HEK293 (cell line): Measurements from ENCODE around the gene MRPS18B.

Experiments
- FEZF1 ChIP-seq: fragments of 450-650 bp; formaldehyde crosslinking; IDR thresholded peaks from 2 replicates; pipeline ENCODE4 v1.5.1; 2016; ENCODE audit warnings: missing biosample characterization, missing genetic modification characterization
- GFI1B ChIP-seq: fragments of 450-650 bp; formaldehyde crosslinking; IDR thresholded peaks from 2 replicates; pipeline ENCODE4 v1.5.1; 2016; ENCODE audit warnings: missing biosample characterization, missing genetic modification characterization
- HOXD13 ChIP-seq: sonication (generic); formaldehyde crosslinking; IDR thresholded peaks from 2 replicates; pipeline ENCODE4 v1.8.0; 2022; ENCODE audit warnings: missing genetic modification reagents, borderline replicate concordance
- KLF1 ChIP-seq: fragments of 450-650 bp; formaldehyde crosslinking; IDR thresholded peaks from 2 replicates; pipeline ENCODE4 v1.5.1; 2016; ENCODE audit warnings: missing biosample characterization, missing genetic modification characterization
- ZNF146 ChIP-seq: fragments of 450-650 bp; formaldehyde crosslinking; IDR thresholded peaks from 2 replicates; pipeline ENCODE4 v1.5.1; 2016; ENCODE audit warnings: missing biosample characterization, missing genetic modification characterization
- ZNF175 ChIP-seq: fragments of 450-650 bp; formaldehyde crosslinking; IDR thresholded peaks from 2 replicates; pipeline ENCODE4 v1.5.1; 2016; ENCODE audit warnings: missing biosample characterization, missing genetic modification characterization
- ZNF184 ChIP-seq: fragments of 450-650 bp; IDR thresholded peaks from 2 replicates; pipeline ENCODE4 v1.5.1; 2018; ENCODE audit warnings: missing biosample characterization, mild to moderate bottlenecking, missing genetic modification characterization
- ZNF202 ChIP-seq: fragments of 450-650 bp; formaldehyde crosslinking; IDR thresholded peaks from 2 replicates; pipeline ENCODE4 v1.5.1; 2016; ENCODE audit warnings: missing biosample characterization, missing genetic modification characterization, borderline replicate concordance
- ZNF214 ChIP-seq: fragments of 450-650 bp; formaldehyde crosslinking; IDR thresholded peaks from 2 replicates; pipeline ENCODE4 v1.5.1; 2017; ENCODE audit warnings: missing biosample characterization, mild to moderate bottlenecking, missing genetic modification characterization, borderline replicate concordance
- ZNF239 ChIP-seq: fragments of 450-650 bp; formaldehyde crosslinking; IDR thresholded peaks from 2 replicates; pipeline ENCODE4 v1.5.1; 2016; ENCODE audit warnings: missing biosample characterization, missing genetic modification characterization
- ZNF350 ChIP-seq: fragments of 450-650 bp; formaldehyde crosslinking; IDR thresholded peaks from 2 replicates; pipeline ENCODE4 v1.5.0; 2017; ENCODE audit warnings: missing biosample characterization, mild to moderate bottlenecking, missing genetic modification characterization
- ZNF514 ChIP-seq: fragments of 450-650 bp; formaldehyde crosslinking; IDR thresholded peaks from 2 replicates; pipeline ENCODE4 v1.5.1; 2016; ENCODE audit warnings: missing biosample characterization, missing genetic modification characterization
- ZNF529 ChIP-seq: fragments of 450-650 bp; formaldehyde crosslinking; IDR thresholded peaks from 2 replicates; pipeline ENCODE4 v1.5.1; 2017; ENCODE audit warnings: missing genetic modification characterization, missing biosample characterization; ENCODE audit not compliant: insufficient replicate concordance
- ZNF555 ChIP-seq: fragments of 450-650 bp; formaldehyde crosslinking; conservative IDR thresholded peaks from 2 replicates; pipeline ENCODE4 v1.5.1; 2017; ENCODE audit warnings: missing biosample characterization, mild to moderate bottlenecking, missing genetic modification characterization, inconsistent platforms
- ZNF585B ChIP-seq: fragments of 450-650 bp; formaldehyde crosslinking; IDR thresholded peaks from 2 replicates; pipeline ENCODE4 v1.5.1; 2016; ENCODE audit warnings: missing biosample characterization, missing genetic modification characterization
- ZNF792 ChIP-seq: fragments of 450-650 bp; formaldehyde crosslinking; IDR thresholded peaks from 2 replicates; pipeline ENCODE4 v1.5.1; 2016; ENCODE audit warnings: missing biosample characterization, missing genetic modification characterization
- ZNF837 ChIP-seq: fragments of 450-650 bp; formaldehyde crosslinking; IDR thresholded peaks from 2 replicates; pipeline ENCODE4 v1.5.1; 2016; ENCODE audit warnings: missing biosample characterization, missing genetic modification characterization
- ZNF843 ChIP-seq: fragments of 450-650 bp; formaldehyde crosslinking; IDR thresholded peaks from 2 replicates; pipeline ENCODE4 v1.5.1; 2016; ENCODE audit warnings: missing biosample characterization, missing genetic modification characterization
- TF ChIP-seq, protein P1 (sequence below): fragments of 450-650 bp; formaldehyde crosslinking; IDR thresholded peaks from 2 replicates; pipeline ENCODE4 v1.5.1; 2016; ENCODE audit warnings: missing biosample characterization, missing genetic modification characterization
- TF ChIP-seq, protein P2 (sequence below): fragments of 450-650 bp; formaldehyde crosslinking; IDR thresholded peaks from 2 replicates; pipeline ENCODE4 v1.5.1; 2016; ENCODE audit warnings: missing biosample characterization, missing genetic modification characterization
- TF ChIP-seq, protein P3 (sequence below): IDR thresholded peaks from 2 replicates; pipeline ENCODE4 v1.6.1; 2011; ENCODE audit warnings: mild to moderate bottlenecking, low read depth, low read length, borderline replicate concordance
- TF ChIP-seq, protein P4 (sequence below): fragments of 450-650 bp; formaldehyde crosslinking; IDR thresholded peaks from 2 replicates; pipeline ENCODE4 v1.5.1; 2017; ENCODE audit warnings: missing biosample characterization, missing genetic modification characterization
- TF ChIP-seq, protein P5 (sequence below): fragments of 450-650 bp; formaldehyde crosslinking; IDR thresholded peaks from 2 replicates; pipeline ENCODE4 v1.5.1; 2016; ENCODE audit warnings: missing biosample characterization, missing genetic modification characterization
- TF ChIP-seq, protein P6 (sequence below): fragments of 450-650 bp; IDR thresholded peaks from 2 replicates; pipeline ENCODE4 v1.5.1; 2018; ENCODE audit warnings: missing biosample characterization, missing genetic modification characterization
- TF ChIP-seq, protein P7 (sequence below): fragments of 450-650 bp; formaldehyde crosslinking; IDR thresholded peaks from 2 replicates; pipeline ENCODE4 v1.5.1; 2017; ENCODE audit warnings: missing biosample characterization, missing genetic modification characterization

MRPS18B gene

DNA sequence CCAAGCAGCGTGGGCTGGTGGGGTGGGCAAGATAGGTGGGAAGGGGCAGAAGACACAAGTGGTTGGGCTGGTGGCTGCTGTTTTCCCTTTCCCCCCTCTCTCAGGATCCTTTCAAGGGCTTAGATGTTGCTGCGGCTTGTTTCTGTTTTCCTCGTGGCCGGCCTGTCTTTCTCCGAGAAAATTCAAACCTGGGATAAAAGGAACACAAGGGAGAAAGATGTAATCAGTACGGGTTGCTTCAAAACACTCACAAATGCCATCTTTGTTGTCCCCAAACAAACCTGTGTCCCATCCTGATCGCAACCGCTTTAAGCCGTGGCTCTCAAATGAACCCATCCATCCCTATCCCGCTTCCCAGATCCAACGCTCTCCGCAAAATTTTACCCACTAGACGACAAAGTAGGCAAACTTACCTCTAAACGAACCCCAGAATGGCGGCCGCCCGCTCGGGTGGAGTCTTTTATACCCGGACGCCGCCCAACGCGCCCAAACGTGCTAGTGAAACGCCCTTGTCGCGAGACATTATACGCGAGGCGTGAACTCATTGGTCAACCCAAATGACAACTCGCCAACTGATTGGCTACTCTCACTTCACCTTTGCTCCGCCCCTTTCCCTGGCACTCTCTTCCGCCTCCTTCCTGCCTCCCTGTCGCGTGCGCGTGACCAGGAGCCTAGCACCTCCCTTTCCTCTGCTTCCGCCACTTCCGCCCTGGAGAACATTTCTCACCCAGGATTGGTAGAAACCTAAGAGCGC, 652 bp upstream of the MRPS18B start, which contains the start of gene PPP1R10 (continued):
- TF ChIP-seq, protein P1, sequence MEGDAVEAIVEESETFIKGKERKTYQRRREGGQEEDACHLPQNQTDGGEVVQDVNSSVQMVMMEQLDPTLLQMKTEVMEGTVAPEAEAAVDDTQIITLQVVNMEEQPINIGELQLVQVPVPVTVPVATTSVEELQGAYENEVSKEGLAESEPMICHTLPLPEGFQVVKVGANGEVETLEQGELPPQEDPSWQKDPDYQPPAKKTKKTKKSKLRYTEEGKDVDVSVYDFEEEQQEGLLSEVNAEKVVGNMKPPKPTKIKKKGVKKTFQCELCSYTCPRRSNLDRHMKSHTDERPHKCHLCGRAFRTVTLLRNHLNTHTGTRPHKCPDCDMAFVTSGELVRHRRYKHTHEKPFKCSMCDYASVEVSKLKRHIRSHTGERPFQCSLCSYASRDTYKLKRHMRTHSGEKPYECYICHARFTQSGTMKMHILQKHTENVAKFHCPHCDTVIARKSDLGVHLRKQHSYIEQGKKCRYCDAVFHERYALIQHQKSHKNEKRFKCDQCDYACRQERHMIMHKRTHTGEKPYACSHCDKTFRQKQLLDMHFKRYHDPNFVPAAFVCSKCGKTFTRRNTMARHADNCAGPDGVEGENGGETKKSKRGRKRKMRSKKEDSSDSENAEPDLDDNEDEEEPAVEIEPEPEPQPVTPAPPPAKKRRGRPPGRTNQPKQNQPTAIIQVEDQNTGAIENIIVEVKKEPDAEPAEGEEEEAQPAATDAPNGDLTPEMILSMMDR (tag by site-specific recombination) = 0 out of 2 replicates have a peak, but pooled peaks have one; percentile 17
- no peak for TF ChIP-seq ZNF202
- TF ChIP-seq, protein P2, sequence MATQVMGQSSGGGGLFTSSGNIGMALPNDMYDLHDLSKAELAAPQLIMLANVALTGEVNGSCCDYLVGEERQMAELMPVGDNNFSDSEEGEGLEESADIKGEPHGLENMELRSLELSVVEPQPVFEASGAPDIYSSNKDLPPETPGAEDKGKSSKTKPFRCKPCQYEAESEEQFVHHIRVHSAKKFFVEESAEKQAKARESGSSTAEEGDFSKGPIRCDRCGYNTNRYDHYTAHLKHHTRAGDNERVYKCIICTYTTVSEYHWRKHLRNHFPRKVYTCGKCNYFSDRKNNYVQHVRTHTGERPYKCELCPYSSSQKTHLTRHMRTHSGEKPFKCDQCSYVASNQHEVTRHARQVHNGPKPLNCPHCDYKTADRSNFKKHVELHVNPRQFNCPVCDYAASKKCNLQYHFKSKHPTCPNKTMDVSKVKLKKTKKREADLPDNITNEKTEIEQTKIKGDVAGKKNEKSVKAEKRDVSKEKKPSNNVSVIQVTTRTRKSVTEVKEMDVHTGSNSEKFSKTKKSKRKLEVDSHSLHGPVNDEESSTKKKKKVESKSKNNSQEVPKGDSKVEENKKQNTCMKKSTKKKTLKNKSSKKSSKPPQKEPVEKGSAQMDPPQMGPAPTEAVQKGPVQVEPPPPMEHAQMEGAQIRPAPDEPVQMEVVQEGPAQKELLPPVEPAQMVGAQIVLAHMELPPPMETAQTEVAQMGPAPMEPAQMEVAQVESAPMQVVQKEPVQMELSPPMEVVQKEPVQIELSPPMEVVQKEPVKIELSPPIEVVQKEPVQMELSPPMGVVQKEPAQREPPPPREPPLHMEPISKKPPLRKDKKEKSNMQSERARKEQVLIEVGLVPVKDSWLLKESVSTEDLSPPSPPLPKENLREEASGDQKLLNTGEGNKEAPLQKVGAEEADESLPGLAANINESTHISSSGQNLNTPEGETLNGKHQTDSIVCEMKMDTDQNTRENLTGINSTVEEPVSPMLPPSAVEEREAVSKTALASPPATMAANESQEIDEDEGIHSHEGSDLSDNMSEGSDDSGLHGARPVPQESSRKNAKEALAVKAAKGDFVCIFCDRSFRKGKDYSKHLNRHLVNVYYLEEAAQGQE (tag by site-specific recombination) = no peak; the same call in 1 of the 2 replicates
- TF ChIP-seq, protein P3, sequence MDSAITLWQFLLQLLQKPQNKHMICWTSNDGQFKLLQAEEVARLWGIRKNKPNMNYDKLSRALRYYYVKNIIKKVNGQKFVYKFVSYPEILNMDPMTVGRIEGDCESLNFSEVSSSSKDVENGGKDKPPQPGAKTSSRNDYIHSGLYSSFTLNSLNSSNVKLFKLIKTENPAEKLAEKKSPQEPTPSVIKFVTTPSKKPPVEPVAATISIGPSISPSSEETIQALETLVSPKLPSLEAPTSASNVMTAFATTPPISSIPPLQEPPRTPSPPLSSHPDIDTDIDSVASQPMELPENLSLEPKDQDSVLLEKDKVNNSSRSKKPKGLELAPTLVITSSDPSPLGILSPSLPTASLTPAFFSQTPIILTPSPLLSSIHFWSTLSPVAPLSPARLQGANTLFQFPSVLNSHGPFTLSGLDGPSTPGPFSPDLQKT = no peak; the same call in 1 of the 2 replicates
- TF ChIP-seq, protein P4, sequence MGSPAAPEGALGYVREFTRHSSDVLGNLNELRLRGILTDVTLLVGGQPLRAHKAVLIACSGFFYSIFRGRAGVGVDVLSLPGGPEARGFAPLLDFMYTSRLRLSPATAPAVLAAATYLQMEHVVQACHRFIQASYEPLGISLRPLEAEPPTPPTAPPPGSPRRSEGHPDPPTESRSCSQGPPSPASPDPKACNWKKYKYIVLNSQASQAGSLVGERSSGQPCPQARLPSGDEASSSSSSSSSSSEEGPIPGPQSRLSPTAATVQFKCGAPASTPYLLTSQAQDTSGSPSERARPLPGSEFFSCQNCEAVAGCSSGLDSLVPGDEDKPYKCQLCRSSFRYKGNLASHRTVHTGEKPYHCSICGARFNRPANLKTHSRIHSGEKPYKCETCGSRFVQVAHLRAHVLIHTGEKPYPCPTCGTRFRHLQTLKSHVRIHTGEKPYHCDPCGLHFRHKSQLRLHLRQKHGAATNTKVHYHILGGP (tag by site-specific recombination) = no peak
- peak; percentile 50; the same call in 1 of the 2 replicates for TF ChIP-seq GFI1B (tag by site-specific recombination)
- no peak for TF ChIP-seq ZNF214 (tag by site-specific recombination)
- TF ChIP-seq ZNF146 (tag by site-specific recombination) = peak; percentile 52
- TF ChIP-seq, protein P5, sequence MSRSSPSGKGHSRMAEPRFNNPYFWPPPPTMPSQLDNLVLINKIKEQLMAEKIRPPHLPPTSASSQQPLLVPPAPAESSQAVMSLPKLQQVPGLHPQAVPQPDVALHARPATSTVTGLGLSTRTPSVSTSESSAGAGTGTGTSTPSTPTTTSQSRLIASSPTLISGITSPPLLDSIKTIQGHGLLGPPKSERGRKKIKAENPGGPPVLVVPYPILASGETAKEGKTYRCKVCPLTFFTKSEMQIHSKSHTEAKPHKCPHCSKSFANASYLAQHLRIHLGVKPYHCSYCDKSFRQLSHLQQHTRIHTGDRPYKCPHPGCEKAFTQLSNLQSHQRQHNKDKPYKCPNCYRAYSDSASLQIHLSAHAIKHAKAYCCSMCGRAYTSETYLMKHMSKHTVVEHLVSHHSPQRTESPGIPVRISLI = no peak
- no peak; the same call in 1 of the 2 replicates for TF ChIP-seq ZNF184 (tag by site-specific recombination)
- TF ChIP-seq ZNF837 (tag by site-specific recombination) = no peak
- TF ChIP-seq ZNF585B (tag by site-specific recombination) = no peak
- TF ChIP-seq ZNF239 (tag by site-specific recombination) = peak; percentile 21; the same call in 1 of the 2 replicates
- no peak for TF ChIP-seq HOXD13 (CRISPR knock-in tag)
- TF ChIP-seq KLF1 (tag by site-specific recombination) = peak; percentile 99
- TF ChIP-seq ZNF350 = no peak
- no peak for TF ChIP-seq ZNF555 (tag by site-specific recombination)
- no peak for TF ChIP-seq ZNF514 (tag by site-specific recombination)
- TF ChIP-seq ZNF529 (tag by site-specific recombination) = no peak
- TF ChIP-seq, protein P6, sequence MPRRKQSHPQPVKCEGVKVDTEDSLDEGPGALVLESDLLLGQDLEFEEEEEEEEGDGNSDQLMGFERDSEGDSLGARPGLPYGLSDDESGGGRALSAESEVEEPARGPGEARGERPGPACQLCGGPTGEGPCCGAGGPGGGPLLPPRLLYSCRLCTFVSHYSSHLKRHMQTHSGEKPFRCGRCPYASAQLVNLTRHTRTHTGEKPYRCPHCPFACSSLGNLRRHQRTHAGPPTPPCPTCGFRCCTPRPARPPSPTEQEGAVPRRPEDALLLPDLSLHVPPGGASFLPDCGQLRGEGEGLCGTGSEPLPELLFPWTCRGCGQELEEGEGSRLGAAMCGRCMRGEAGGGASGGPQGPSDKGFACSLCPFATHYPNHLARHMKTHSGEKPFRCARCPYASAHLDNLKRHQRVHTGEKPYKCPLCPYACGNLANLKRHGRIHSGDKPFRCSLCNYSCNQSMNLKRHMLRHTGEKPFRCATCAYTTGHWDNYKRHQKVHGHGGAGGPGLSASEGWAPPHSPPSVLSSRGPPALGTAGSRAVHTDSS (tag by site-specific recombination) = peak; percentile 22; the same call in 1 of the 2 replicates
- TF ChIP-seq ZNF843 = peak; percentile 75
- no peak; the same call in 1 of the 2 replicates for TF ChIP-seq ZNF792 (tag by site-specific recombination)
- TF ChIP-seq, protein P7, sequence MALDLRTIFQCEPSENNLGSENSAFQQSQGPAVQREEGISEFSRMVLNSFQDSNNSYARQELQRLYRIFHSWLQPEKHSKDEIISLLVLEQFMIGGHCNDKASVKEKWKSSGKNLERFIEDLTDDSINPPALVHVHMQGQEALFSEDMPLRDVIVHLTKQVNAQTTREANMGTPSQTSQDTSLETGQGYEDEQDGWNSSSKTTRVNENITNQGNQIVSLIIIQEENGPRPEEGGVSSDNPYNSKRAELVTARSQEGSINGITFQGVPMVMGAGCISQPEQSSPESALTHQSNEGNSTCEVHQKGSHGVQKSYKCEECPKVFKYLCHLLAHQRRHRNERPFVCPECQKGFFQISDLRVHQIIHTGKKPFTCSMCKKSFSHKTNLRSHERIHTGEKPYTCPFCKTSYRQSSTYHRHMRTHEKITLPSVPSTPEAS (tag by site-specific recombination) = no peak
- TF ChIP-seq ZNF175 (tag by site-specific recombination) = no peak
- TF ChIP-seq FEZF1 (tag by site-specific recombination) = no peak
